NT2/D1 (cell line): ENCODE data around the gene DIP2C.

Experiments used
- SUZ12 ChIP-seq: IDR thresholded peaks from 2 replicates; pipeline ENCODE4 v1.6.1; 2011; ENCODE audit not compliant: insufficient read length, insufficient read depth; ENCODE audit errors: extremely low read depth
- YY1 ChIP-seq: IDR thresholded peaks from 2 replicates; pipeline ENCODE4 v1.6.1; 2011; ENCODE audit not compliant: insufficient read length, insufficient read depth
- ZNF274 ChIP-seq: IDR thresholded peaks from 2 replicates; pipeline ENCODE4 v1.6.1; 2011; ENCODE audit warnings: mild to moderate bottlenecking, low read depth, low read length

DNA sequence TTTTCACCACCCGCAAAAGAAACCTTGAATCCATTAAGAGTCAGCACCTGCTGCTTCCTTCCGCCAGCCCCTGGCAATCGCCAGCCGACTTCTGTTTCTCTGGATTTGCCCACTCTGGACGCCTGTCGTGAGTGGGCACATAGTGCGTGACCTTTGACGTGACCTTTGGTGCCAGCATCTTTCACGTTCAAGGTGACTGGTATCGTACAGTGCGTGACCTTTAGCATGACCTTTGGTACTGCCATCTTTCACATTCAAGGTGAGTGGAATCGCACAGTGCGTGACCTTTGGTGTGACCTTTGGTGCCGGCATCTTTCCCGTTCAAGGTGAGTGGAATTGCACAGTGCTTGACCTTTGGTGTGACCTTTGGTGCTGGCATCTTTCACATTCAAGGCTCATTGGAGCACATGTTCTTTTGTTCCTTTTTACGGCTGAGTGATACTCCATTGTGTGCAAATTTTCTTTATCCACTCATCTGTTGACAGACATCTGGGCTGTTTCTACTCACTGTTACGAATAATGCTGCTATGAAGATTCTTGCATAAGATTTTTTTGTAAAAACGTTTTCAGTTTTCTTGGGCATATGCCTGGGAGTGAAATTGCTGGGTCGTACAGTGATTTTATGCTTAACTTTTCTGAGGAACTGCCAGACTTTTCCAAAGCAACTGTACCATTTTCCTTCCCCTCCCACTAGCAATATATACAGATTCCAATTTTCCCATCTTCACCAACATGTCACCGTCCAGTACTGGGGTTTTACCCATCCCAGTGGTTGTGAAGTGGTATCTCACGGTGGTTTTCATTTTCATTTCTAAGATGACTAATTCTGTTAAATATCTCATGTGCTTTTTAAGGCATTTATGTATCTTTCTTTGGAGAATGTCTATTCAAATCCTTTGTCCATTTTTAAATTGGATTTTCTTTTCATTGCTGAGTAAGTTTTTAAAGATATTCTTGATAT is 145.3 kb downstream of the DIP2C start:
- TF ChIP-seq YY1 (no peak), ZNF274 (no peak), SUZ12 (no peak)
